ENCODE measurements around the gene UGT1A1.

Gene UGT1A1

GRCh38 chr2:233803292-233803911 is 43.3 kb downstream of the UGT1A1 start:
- Histone ChIP-seq H3K27ac (replicated peaks) (no peak overlapping the region), H3K27me3 (ENCODE audit: insufficient read depth, poor library complexity, severe bottlenecking) (no peaks in the 10 kb centered on the region), H3K4me3 (replicated peaks; ENCODE audit: insufficient read depth, low read length) (no peak overlapping the region)
- DNase-seq (ENCODE audit: low read depth in 1 of 2, low spot score in 1 of 2): no peak
- no peak for TF ChIP-seq CTCF (IDR thresholded peaks at IDR 0.05; ENCODE audit: insufficient read depth, low read length)
- TF ChIP-seq REST (IDR thresholded peaks at IDR 0.05; ENCODE audit: insufficient replicate concordance, low read depth): no peak
- TF ChIP-seq GABPA (IDR thresholded peaks at IDR 0.05; ENCODE audit: low read depth): no peak
- no peak for TF ChIP-seq SPI1 (IDR thresholded peaks at IDR 0.05; ENCODE audit: borderline replicate concordance, low read depth)
- no peak for TF ChIP-seq POLR2AphosphoS5 (IDR thresholded peaks at IDR 0.05; ENCODE audit: low read depth)

- H3K4me3 ChIP-seq (replicated peaks; ENCODE audit: insufficient read depth, low read length): no peak overlapping the region
- H3K27ac ChIP-seq (replicated peaks): no peak overlapping the region
- no peak for DNase-seq (ENCODE audit: low read depth in 1 of 2, low spot score in 1 of 2)
- H3K27me3 ChIP-seq (ENCODE audit: insufficient read depth, poor library complexity, severe bottlenecking): no peaks in the 10 kb centered on the region
- TF ChIP-seq CTCF (IDR thresholded peaks at IDR 0.05; ENCODE audit: insufficient read depth, low read length) (no peak), POLR2AphosphoS5 (IDR thresholded peaks at IDR 0.05; ENCODE audit: low read depth) (no peak), GABPA (IDR thresholded peaks at IDR 0.05; ENCODE audit: low read depth) (no peak), SPI1 (IDR thresholded peaks at IDR 0.05; ENCODE audit: borderline replicate concordance, low read depth) (no peak), REST (IDR thresholded peaks at IDR 0.05; ENCODE audit: insufficient replicate concordance, low read depth) (no peak)
Observed at GRCh38 chr2:233803994-233804393, 43.9 kb downstream of the UGT1A1 start.

- TF ChIP-seq GABPA (IDR thresholded peaks at IDR 0.05; ENCODE audit: low read depth) (no peak), POLR2AphosphoS5 (IDR thresholded peaks at IDR 0.05; ENCODE audit: low read depth) (no peak), SPI1 (IDR thresholded peaks at IDR 0.05; ENCODE audit: borderline replicate concordance, low read depth) (no peak), REST (IDR thresholded peaks at IDR 0.05; ENCODE audit: insufficient replicate concordance, low read depth) (no peak), CTCF (IDR thresholded peaks at IDR 0.05; ENCODE audit: insufficient read depth, low read length) (no peak)
- Histone ChIP-seq H3K4me3 (replicated peaks; ENCODE audit: insufficient read depth, low read length) (no peak overlapping the region), H3K27ac (replicated peaks) (no peak overlapping the region), H3K27me3 (ENCODE audit: insufficient read depth, poor library complexity, severe bottlenecking) (no peaks in the 10 kb centered on the region)
- no peak for DNase-seq (ENCODE audit: low read depth in 1 of 2, low spot score in 1 of 2)
Observed at GRCh38 chr2:233807215-233807865, 47.3 kb downstream of the UGT1A1 start.
